Measurements from ENCODE around the gene MYH10. TPM values are rescaled to one million over a fixed set of nuclear protein-coding genes. Genes with fewer than 3 reads are reported as not detected.

Gene MYH10
- total RNA-seq, 1 experiment from 2014 or later: 251 TPM

GRCh38 chr17:8506145-8506544 lies 124.4 kb downstream of the MYH10 start:
- no peaks in the 10 kb centered on the region for H3K79me1 ChIP-seq (ENCODE audit: insufficient read depth, low read depth, low read length, poor library complexity, severe bottlenecking)
- Mint-ChIP-seq H3K27me3 (ENCODE audit: low read depth) (no peaks in the 10 kb centered on the region), H3K9me3 (no peaks in the 10 kb centered on the region), H3K36me3 (ENCODE audit: insufficient read depth in 1 of 3, low read depth in 3 of 3) (peaks cover 39 to 93% (median 92%) of the 10 kb centered on the region in 3 experiments), H3K27ac (no peak overlapping the region), H3K4me1 (no peaks in the 10 kb centered on the region), H3K4me3 (no peak overlapping the region)
- no peak overlapping the region for H3K18ac ChIP-seq (ENCODE audit: insufficient read length, low read depth, low read length)
- no peak overlapping the region for H2BK120ac ChIP-seq (ENCODE audit: low read depth, low read length, poor library complexity, severe bottlenecking)
- H3K9me3 ChIP-seq (ENCODE audit: control insufficient read depth, low read depth, low read length): no peaks in the 10 kb centered on the region
- no peaks in the 10 kb centered on the region for H3K4me1 ChIP-seq (ENCODE audit: insufficient read depth, low read length)
- H3K27ac ChIP-seq (ENCODE audit: insufficient read length, low read depth, low read length): no peak overlapping the region
- H4K8ac ChIP-seq (replicated peaks; ENCODE audit: insufficient read length, low read depth, low read length): no peak overlapping the region
- H3K4me2 ChIP-seq (ENCODE audit: insufficient read depth, insufficient read length, low read length): no peak overlapping the region
- no peaks in the 10 kb centered on the region for H3K79me2 ChIP-seq (ENCODE audit: insufficient read depth, low read length)
- no peaks in the 10 kb centered on the region for H3K23me2 ChIP-seq (ENCODE audit: insufficient read length, low read depth, low read length, poor library complexity, severe bottlenecking)
- H2BK5ac ChIP-seq (ENCODE audit: insufficient read length, low read length): no peak overlapping the region
- DNase-seq: no peak
- H2AK5ac ChIP-seq (ENCODE audit: insufficient read length, low read length): no peak overlapping the region
- H3K4ac ChIP-seq (ENCODE audit: low read depth, low read length): no peak overlapping the region
- H4K20me1 ChIP-seq (ENCODE audit: control insufficient read depth, insufficient read depth, insufficient read length): no peaks in the 10 kb centered on the region
- no peak overlapping the region for H3K56ac ChIP-seq (ENCODE audit: insufficient read length, low read depth, low read length)
- H3T11ph ChIP-seq (ENCODE audit: low read length): no peak overlapping the region
- no peak overlapping the region for H3K14ac ChIP-seq (ENCODE audit: insufficient read depth, low read length)
- no peak for TF ChIP-seq CTCF (conservative IDR thresholded peaks at IDR 0.05)
- no CpG with 5 or more reads among the region's 14 CpGs for WGBS (ENCODE audit: extremely low coverage, insufficient read length, low lambda C conversion rate)
- no peak overlapping the region for H3K23ac ChIP-seq (ENCODE audit: insufficient read length, low read depth, low read length)
- no peak overlapping the region for H2BK12ac ChIP-seq (ENCODE audit: insufficient read length, low read depth, low read length)
- H4K91ac ChIP-seq (ENCODE audit: insufficient read length, low read depth, low read length): no peak overlapping the region
- no peak overlapping the region for H2BK15ac ChIP-seq (ENCODE audit: low read depth, low read length)
- H3K9ac ChIP-seq (ENCODE audit: extremely low read depth, insufficient read length, low read length): no peak overlapping the region
- no peak overlapping the region for H2BK20ac ChIP-seq (ENCODE audit: low read depth, low read length, poor library complexity, severe bottlenecking)
- H3K27me3 ChIP-seq (ENCODE audit: insufficient read depth, low read length): no peaks in the 10 kb centered on the region
- no peak overlapping the region for H2AFZ ChIP-seq (ENCODE audit: low read length)
- no peak overlapping the region for H4K5ac ChIP-seq (ENCODE audit: insufficient read length, low read depth, low read length)
